OCI-LY7 (cell line): ENCODE measurements around the gene INS. TPM values are rescaled to one million over a fixed set of nuclear protein-coding genes. Genes with fewer than 3 reads are reported as not detected.

ENCODE experiments used
- BruUV-seq: library from RNA; stranded (reverse); fragments of 400-500 nt; replicated peaks from 2 replicates; lab custom pipeline; 2021; lab: Mats Ljungman, UMichigan
- CTCF ChIA-PET: fragments of 300-600 bp; sonication (Branson Sonifier 250); formaldehyde crosslinking; loops from one replicate; lab custom pipeline; 2022; ENCODE audit warnings: antibody characterized with exemption; ENCODE audit not compliant: unreplicated experiment; lab: Charles Lee
- POLR2A ChIA-PET: fragments of 300-600 bp; sonication (Branson Sonifier 250); formaldehyde crosslinking; loops from one replicate; lab custom pipeline; 2022; ENCODE audit warnings: antibody characterized with exemption; lab: Charles Lee
- DNase-seq: peaks from one replicate; pipeline ENCODE4 v3.0.0-alpha.2; 2015; ENCODE audit warnings: low spot score
- H2AFZ ChIP-seq: fragments of 200-600 bp; sonication (generic), shearing (Covaris generic); 2 replicates; pipeline ENCODE4 v1.6.1; 2014; ENCODE audit warnings: mild to moderate bottlenecking, antibody characterized with exemption, low read length, moderate library complexity
- H3K27ac ChIP-seq: fragments of 200-600 bp; sonication (generic); 2 replicates; pipeline ENCODE4 v1.5.1; 2014; ENCODE audit warnings: mixed run types, low read depth, mild to moderate bottlenecking, moderate library complexity, low read length, inconsistent platforms; ENCODE audit not compliant: poor library complexity, severe bottlenecking
- H3K36me3 ChIP-seq: fragments of 200-600 bp; sonication (generic); 2 replicates; pipeline ENCODE4 v1.6.1; 2014; ENCODE audit warnings: mild to moderate bottlenecking, antibody characterized with exemption, low read length, moderate library complexity, mixed read lengths; ENCODE audit not compliant: insufficient read depth
- H3K4me1 ChIP-seq: fragments of 200-600 bp; sonication (generic); 2 replicates; pipeline ENCODE4 v1.5.1; 2014; ENCODE audit warnings: mild to moderate bottlenecking, low read length; ENCODE audit not compliant: insufficient read depth, poor library complexity, severe bottlenecking
- H3K4me2 ChIP-seq: fragments of 200-600 bp; sonication (generic); 2 replicates; pipeline ENCODE4 v1.6.1; 2014; ENCODE audit warnings: mild to moderate bottlenecking, low read length
- H3K4me3 ChIP-seq: fragments of 200-600 bp; sonication (generic); 2 replicates; pipeline ENCODE4 v1.5.1; 2014; ENCODE audit warnings: mild to moderate bottlenecking, low read depth, low read length; ENCODE audit not compliant: poor library complexity, severe bottlenecking
- H3K79me2 ChIP-seq: fragments of 200-600 bp; sonication (generic); 2 replicates; pipeline ENCODE4 v1.6.1; 2016; ENCODE audit warnings: low read depth, mild to moderate bottlenecking, low read length, moderate library complexity, mixed read lengths; ENCODE audit not compliant: insufficient read depth
- H3K9me2 ChIP-seq: fragments of 200-600 bp; sonication (generic); 2 replicates; pipeline ENCODE4 v1.6.1; 2016; ENCODE audit warnings: mild to moderate bottlenecking, low read length, mixed read lengths; ENCODE audit not compliant: insufficient read depth
- H3K9me3 ChIP-seq: fragments of 200-600 bp; sonication (generic); 2 replicates; pipeline ENCODE4 v1.6.1; 2014; ENCODE audit warnings: mild to moderate bottlenecking, mixed run types, low read length, mixed read lengths
- H4K20me1 ChIP-seq: fragments of 200-600 bp; sonication (generic); 2 replicates; pipeline ENCODE4 v1.6.1; 2014; ENCODE audit warnings: mild to moderate bottlenecking, antibody characterized with exemption, low read length, moderate library complexity, mixed read lengths; ENCODE audit not compliant: insufficient read depth
- EZH2phosphoT487 ChIP-seq: fragments of 200-600 bp; sonication (generic); IDR thresholded peaks from 2 replicates; pipeline ENCODE4 v1.6.1; 2018; ENCODE audit warnings: low read depth, borderline replicate concordance, mild to moderate bottlenecking, mixed run types, antibody characterized with exemption, low read length, moderate library complexity, mixed read lengths
- intact Hi-C: fragments of 100-400 bp; cut with micrococcal nuclease; formaldehyde crosslinking; loops from one replicate; pipeline ENCODE4 v1.10.0; 2022; ENCODE audit not compliant: unreplicated experiment
- total RNA-seq, 2 experiments: library from RNA; depleted of rRNA in 1 of 2; stranded (reverse); fragments of >200 nt in 1 of 2; shearing (Covaris generic) in 1 of 2; gene quantifications; 2 replicates each; pipeline ENCODE4 v1.2.3, GENCODE V29; 2014 to 2022
- TF ChIP-seq, protein P1 (sequence below): fragments of 200-600 bp; sonication (generic); conservative IDR thresholded peaks from 2 replicates; pipeline ENCODE4 v1.5.1; 2014; ENCODE audit warnings: mild to moderate bottlenecking, antibody characterized with exemption, low read length, moderate library complexity, mixed read lengths

INS gene
- total RNA-seq, 2 experiments from 2014 or later, result not detected

DNA sequence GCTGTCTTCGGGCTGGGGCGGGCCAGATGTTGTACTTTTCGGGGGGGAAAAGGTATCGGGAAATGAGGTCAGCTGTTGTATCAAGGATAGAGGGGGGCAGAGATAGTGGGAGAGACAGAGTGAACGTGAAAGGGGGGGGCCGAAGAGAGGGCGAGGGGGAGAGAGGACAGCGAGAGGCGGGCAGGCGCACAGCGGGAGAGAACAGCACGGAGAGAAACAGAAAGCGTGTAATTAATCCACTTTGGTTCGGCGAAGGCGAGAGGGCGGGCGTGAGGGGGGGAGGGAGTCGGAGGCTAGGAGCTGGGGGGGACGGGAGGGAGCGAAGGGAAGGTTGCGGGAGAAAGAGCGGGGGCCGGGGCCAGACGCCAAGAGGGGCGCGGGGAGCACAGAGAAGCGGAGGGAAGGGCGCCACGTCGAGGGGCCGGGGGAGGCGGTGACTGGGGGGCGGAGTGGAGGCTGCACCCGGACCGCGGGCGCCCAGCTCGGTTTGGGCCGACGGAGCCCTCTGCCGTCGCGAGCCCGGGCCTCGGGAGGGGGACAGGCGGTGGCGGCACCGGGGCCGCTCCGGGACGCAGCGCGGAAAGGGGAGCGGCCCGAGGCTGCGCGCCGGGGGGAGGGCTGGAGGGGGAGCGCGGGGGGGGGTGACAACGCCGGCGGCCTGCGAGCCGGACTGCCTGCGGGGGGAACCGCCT, 22.4 kb downstream of the INS start:
- intact Hi-C loops, result no loop called here
- no peak for DNase-seq
- no peaks in the 10 kb centered on the region for H3K79me2 ChIP-seq
- TF ChIP-seq EZH2phosphoT487, result no peak
- TF ChIP-seq, protein P1, sequence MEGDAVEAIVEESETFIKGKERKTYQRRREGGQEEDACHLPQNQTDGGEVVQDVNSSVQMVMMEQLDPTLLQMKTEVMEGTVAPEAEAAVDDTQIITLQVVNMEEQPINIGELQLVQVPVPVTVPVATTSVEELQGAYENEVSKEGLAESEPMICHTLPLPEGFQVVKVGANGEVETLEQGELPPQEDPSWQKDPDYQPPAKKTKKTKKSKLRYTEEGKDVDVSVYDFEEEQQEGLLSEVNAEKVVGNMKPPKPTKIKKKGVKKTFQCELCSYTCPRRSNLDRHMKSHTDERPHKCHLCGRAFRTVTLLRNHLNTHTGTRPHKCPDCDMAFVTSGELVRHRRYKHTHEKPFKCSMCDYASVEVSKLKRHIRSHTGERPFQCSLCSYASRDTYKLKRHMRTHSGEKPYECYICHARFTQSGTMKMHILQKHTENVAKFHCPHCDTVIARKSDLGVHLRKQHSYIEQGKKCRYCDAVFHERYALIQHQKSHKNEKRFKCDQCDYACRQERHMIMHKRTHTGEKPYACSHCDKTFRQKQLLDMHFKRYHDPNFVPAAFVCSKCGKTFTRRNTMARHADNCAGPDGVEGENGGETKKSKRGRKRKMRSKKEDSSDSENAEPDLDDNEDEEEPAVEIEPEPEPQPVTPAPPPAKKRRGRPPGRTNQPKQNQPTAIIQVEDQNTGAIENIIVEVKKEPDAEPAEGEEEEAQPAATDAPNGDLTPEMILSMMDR, result no peak
- no peaks in the 10 kb centered on the region for H3K9me3 ChIP-seq
- H3K9me2 ChIP-seq, result no peaks in the 10 kb centered on the region
- H4K20me1 ChIP-seq, result no peaks in the 10 kb centered on the region
- no peak overlapping the region for H3K27ac ChIP-seq
- no peak overlapping the region for H3K4me3 ChIP-seq
- H3K36me3 ChIP-seq, result no peaks in the 10 kb centered on the region
- H3K4me1 ChIP-seq, result no peaks in the 10 kb centered on the region
- no peak overlapping the region for H3K4me2 ChIP-seq
- H2AFZ ChIP-seq, result no peak overlapping the region
- CTCF ChIA-PET, result no interaction called here
- POLR2A ChIA-PET, result no interaction called here
- BruUV-seq, result no TSS peak

DNA sequence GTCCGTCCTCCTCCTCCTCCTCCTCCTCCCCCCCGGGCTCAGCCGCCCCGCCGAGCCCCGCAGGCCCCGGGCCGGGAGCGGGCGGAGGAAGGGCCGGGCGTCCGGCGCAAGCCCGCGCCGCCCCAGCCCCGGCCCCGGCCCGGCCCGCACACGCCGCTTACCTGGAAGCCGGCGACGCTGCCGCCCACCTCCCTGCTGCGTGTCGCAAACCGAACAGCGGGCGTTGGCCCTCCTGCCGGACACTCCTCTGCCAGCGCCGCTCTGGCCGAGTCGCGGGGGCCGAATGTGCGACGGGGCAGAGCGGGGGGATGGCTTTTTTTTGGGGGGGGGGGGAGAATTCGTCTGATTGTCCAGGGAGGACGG, 23.0 kb downstream of the INS start:
- CTCF ChIA-PET, result no interaction called here
- Histone ChIP-seq H3K36me3 (no peaks in the 10 kb centered on the region), H2AFZ (no peak overlapping the region), H3K9me3 (no peaks in the 10 kb centered on the region), H3K4me3 (no peak overlapping the region), H3K4me2 (no peak overlapping the region), H3K79me2 (no peaks in the 10 kb centered on the region), H3K4me1 (no peaks in the 10 kb centered on the region), H3K27ac (no peak overlapping the region), H4K20me1 (no peaks in the 10 kb centered on the region), H3K9me2 (no peaks in the 10 kb centered on the region)
- TF ChIP-seq, protein P1, result no peak
- TF ChIP-seq EZH2phosphoT487, result no peak
- no TSS peak for BruUV-seq
- intact Hi-C loops, result no loop called here
- DNase-seq, result no peak
- POLR2A ChIA-PET, result no interaction called here

DNA sequence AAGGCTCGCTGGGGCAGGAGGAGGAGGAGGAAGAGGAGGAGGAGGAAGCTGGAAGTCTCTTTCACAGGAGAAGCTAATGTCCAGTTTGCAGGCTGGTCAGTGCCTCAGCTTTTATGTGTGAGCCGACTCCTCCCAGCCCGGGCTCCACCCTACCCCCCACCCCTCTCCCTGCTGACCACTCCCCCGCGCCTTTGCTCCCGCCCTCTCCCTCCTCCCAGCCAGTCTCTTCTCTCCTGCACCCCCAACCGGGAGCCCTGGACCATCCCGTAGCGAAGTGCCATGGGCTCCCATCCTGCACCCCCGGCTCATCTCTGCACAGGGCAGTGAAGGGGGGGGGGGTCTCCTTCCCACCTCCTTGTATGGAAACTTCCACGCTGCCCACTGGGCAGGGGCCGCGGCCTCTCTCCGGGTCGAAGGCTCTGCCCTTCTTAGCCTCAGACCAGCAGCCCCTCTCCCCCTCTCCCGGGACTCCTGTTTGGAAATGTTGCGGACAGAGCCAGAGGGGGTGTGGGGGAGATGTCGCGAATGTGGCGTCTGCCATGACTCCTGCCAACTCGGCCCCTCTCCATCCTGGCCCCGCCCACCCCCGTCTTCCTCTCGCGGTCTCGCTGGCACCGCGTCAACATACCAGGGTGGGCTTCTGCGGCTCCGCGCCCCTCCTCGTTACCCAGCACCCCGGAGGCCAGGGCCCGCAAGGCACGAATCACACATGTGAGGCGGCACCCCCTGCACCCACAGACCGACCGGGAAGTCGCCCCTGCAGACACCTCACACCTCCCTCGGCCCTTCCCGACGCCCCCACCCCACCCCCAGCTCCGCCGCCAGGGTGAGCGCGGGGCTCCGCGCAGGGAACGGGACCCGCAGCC, 23.6 kb downstream of the INS start:
- CTCF ChIA-PET, result no interaction called here
- BruUV-seq, result no TSS peak
- Histone ChIP-seq H3K4me1 (no peaks in the 10 kb centered on the region), H3K79me2 (no peaks in the 10 kb centered on the region), H4K20me1 (no peaks in the 10 kb centered on the region), H3K36me3 (no peaks in the 10 kb centered on the region), H3K4me3 (no peak overlapping the region), H3K4me2 (no peak overlapping the region), H3K27ac (no peak overlapping the region), H3K9me3 (no peaks in the 10 kb centered on the region), H2AFZ (no peak overlapping the region), H3K9me2 (no peaks in the 10 kb centered on the region)
- TF ChIP-seq EZH2phosphoT487, result no peak
- TF ChIP-seq, protein P1, result no peak
- POLR2A ChIA-PET, result no interaction called here
- intact Hi-C loops, result no loop called here
- DNase-seq, result no peak
